Right lobe of liver (tissue), 6 donors: ENCODE measurements around the gene MYOM3. TPM values are rescaled to one million over a fixed set of nuclear protein-coding genes. Genes with fewer than 3 reads are reported as not detected.

Experiments
- ATAC-seq, 4 donors: fragments of 200-7000 bp; cut with Tn5 transposase; one replicate each; pipeline ENCODE4 v1.9.1; 2020; ENCODE audit warnings: mild to moderate bottlenecking in 4 of 4, moderate library complexity in 4 of 4
- DNase-seq, 3 donors: peaks; one replicate each; pipeline ENCODE4 v3.0.0-alpha.2; 2020
- H3K27ac ChIP-seq, 3 donors: fragments of 200-600 bp; one replicate each; pipeline ENCODE4 v1.8.0; 2022
- H3K27me3 ChIP-seq, 2 donors: fragments of 200-600 bp; one replicate each; pipeline ENCODE4 v1.8.0; 2022
- H3K36me3 ChIP-seq, 4 donors: fragments of 200-600 bp; sonication (generic) in 1 of 4; one replicate each; pipeline versions ENCODE4 v1.5.1 to v1.8.0; 2017 to 2022; ENCODE audit warnings: control low read depth in 1 of 4
- H3K4me1 ChIP-seq, 4 donors: fragments of 200-600 bp; sonication (generic) in 1 of 4; one replicate each; pipeline versions ENCODE4 v1.5.1 to v1.8.0; 2017 to 2022; ENCODE audit warnings: control low read depth in 1 of 4
- H3K4me3 ChIP-seq, 3 donors: fragments of 200-600 bp; one replicate each; pipeline ENCODE4 v1.8.0; 2022
- H3K9me3 ChIP-seq, 4 donors: fragments of 200-600 bp; sonication (generic) in 1 of 4; one replicate each; pipeline versions ENCODE4 v1.5.1 to v1.8.0; 2017 to 2022; ENCODE audit warnings: control low read depth in 1 of 4
- CTCF ChIP-seq, 4 donors: fragments of 200-600 bp in 3 of 4; fragments of 450-650 bp in 1 of 4; IDR thresholded peaks; one replicate each; pipeline versions ENCODE4 v1.5.1 to v1.8.0; 2016 to 2022; ENCODE audit warnings: antibody characterized with exemption in 4 of 4, mild to moderate bottlenecking in 2 of 4
- POLR2A ChIP-seq: fragments of 450-650 bp; IDR thresholded peaks from one replicate; pipeline ENCODE4 v1.6.1; 2017; ENCODE audit warnings: antibody characterized with exemption, mild to moderate bottlenecking
- WGBS: methylation state at CpG from one replicate; pipeline ENCODE4 v1.1.6; 2018; ENCODE audit warnings: low coverage, low lambda C conversion rate; ENCODE audit not compliant: insufficient coverage; ENCODE audit errors: missing lambda C conversion rate; 5-methylcytosine and 5-hydroxymethylcytosine counted together
- intact Hi-C, 2 donors: fragments of 100-400 bp; cut with DNase I; formaldehyde crosslinking; loops; one replicate each; pipeline versions ENCODE4 v1.11.2 to v1.14.1; 2022
- total RNA-seq, 6 experiments: library from RNA; depleted of rRNA in 2 of 6; stranded (reverse); fragments of >200 nt in 2 of 6; fragmentation: NEBNext Ultra II Directional in 3 of 6; extraction: Animal tissue kit (Norgen Biotek cat#: 25700) in 3 of 6; gene quantifications; one replicate each; pipeline versions ENCODE4 v1.1.0 to v1.2.4, GENCODE V29; 2016 to 2023
- donor health status: DM: no; HTN: yes; CAD: no.
- donor health status: DM: no; HTN: no; CAD: no.
- donor health status: DM: no; HTN: no; CAD: no.
- donor health status: DM: no; HTN: yes; CAD: no.
- donor health status: DM: no; HTN: yes; CAD: no.

Gene MYOM3
- total RNA-seq, 6 experiments from 2014 or later = 0.04 to 0.37 (median 0.13) TPM

- no peaks in the 10 kb centered on the region for H3K36me3 ChIP-seq
- H3K27me3 ChIP-seq = no peaks in the 10 kb centered on the region
- WGBS = 88% methylated on average over 2 of the region's 2 CpGs
- DNase-seq (no peak), ATAC-seq (no peak)
- H3K9me3 ChIP-seq = no peaks in the 10 kb centered on the region
- no peak overlapping the region for H3K27ac ChIP-seq
- intact Hi-C loops = no loop called here
- no peak overlapping the region for H3K4me3 ChIP-seq
- H3K4me1 ChIP-seq = peaks cover 0 to 25% (median 9%) of the 10 kb centered on the region in 4 donors
- TF ChIP-seq CTCF (IDR thresholded peaks at IDR 0.05) (no peak), POLR2A (no peak)
Measured at GRCh38 chr1:24117132-24117531, 5.2 kb upstream of the MYOM3 start.

- Histone ChIP-seq H3K27me3 (no peaks in the 10 kb centered on the region), H3K9me3 (no peaks in the 10 kb centered on the region), H3K36me3 (no peaks in the 10 kb centered on the region), H3K4me3 (no peak overlapping the region), H3K4me1 (peaks cover 0 to 14% (median 3%) of the 10 kb centered on the region in 4 donors), H3K27ac (no peak overlapping the region)
- intact Hi-C loops = no loop called here
- 96% methylated on average over 5 of the region's 6 CpGs for WGBS
- TF ChIP-seq CTCF (IDR thresholded peaks at IDR 0.05) = no peak
- TF ChIP-seq POLR2A = no peak
- ATAC-seq (no peak), DNase-seq (no peak)
Measured at GRCh38 chr1:24114753-24115152, 2.8 kb upstream of the MYOM3 start.

GRCh38 chr1:24113641-24114033 lies 1.7 kb upstream of the MYOM3 start:
- no peaks in the 10 kb centered on the region for H3K36me3 ChIP-seq
- intact Hi-C loops = no loop called here
- WGBS = 39% methylated on average over 2 of the region's 6 CpGs
- TF ChIP-seq CTCF (IDR thresholded peaks at IDR 0.05) = no peak
- TF ChIP-seq POLR2A = no peak
- H3K4me3 ChIP-seq = no peak overlapping the region
- H3K27ac ChIP-seq = no peak overlapping the region
- peaks cover 0 to 3% (median 0%) of the 10 kb centered on the region in 4 donors for H3K4me1 ChIP-seq
- no peaks in the 10 kb centered on the region for H3K27me3 ChIP-seq
- H3K9me3 ChIP-seq = no peaks in the 10 kb centered on the region
- DNase-seq = no peak
- ATAC-seq = no peak

GRCh38 chr1:24111262-24111995 lies 506 bp downstream of the MYOM3 start:
- H3K27ac ChIP-seq = no peak overlapping the region
- intact Hi-C loops = no loop called here

More at GRCh38 chr1:24111262-24111995, 506 bp downstream of the MYOM3 start:
- Histone ChIP-seq H3K4me1 (no peaks in the 10 kb centered on the region), H3K27me3 (no peaks in the 10 kb centered on the region), H3K4me3 (no peak overlapping the region), H3K9me3 (no peaks in the 10 kb centered on the region), H3K36me3 (no peaks in the 10 kb centered on the region)
- WGBS = 75% methylated on average over 8 of the region's 20 CpGs
- ATAC-seq = no peak
- DNase-seq = no peak
- TF ChIP-seq POLR2A (no peak), CTCF (IDR thresholded peaks at IDR 0.05) (no peak)
